ENCODE data around the gene ZNRD2. TPM values are rescaled to one million over a fixed set of nuclear protein-coding genes. Genes with fewer than 3 reads are reported as not detected.

Gene ZNRD2
- total RNA-seq, 1 donor from 2014 or later = 67.3 TPM

DNA sequence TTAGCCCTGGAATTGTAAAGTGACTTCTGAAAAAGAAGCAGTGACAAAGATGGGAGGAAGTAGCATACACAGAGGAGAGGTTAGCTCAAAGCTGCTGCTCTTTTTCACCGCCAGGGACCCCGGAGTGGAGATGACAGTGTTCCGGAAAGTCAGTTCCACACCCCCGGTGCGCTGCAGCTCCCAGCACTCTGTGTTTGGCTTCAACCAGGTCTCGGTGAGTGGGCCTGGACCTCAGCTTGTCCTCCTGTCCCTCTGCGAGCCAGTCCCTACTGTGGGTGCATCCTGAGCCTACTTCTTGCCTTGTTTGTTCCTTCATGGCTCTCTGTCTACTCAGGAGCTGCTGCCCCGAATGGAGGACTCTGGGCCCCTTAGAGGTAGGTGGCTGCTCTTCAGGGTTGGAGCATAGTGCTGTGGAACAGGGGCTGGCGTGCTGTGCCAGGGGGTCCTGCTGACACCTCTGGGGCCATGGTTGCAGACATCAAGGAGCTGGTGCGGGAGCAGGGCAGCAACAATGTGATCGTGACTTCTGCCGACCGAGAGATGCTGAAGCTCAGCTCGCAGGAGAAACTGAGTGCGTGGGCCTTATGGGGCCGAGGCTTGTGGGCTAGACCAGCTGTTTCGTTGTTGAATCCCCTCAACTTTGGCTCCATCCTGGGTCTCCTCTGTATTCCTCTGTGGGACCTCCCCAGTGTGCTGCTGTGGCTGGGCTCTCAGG lies 47.0 kb downstream of the ZNRD2 start:
- no peak overlapping the region for H3K4me3 ChIP-seq (ENCODE audit: low read depth, low read length)

GRCh38 chr11:65617990-65618751 lies 47.9 kb downstream of the ZNRD2 start:
- Histone ChIP-seq H3K36me3 (ENCODE audit: control insufficient read depth, insufficient read depth, low read length) (peaks cover 3% of the 10 kb centered on the region), H3K4me3 (ENCODE audit: low read depth, low read length) (no peak overlapping the region)
- TF ChIP-seq, protein P1, sequence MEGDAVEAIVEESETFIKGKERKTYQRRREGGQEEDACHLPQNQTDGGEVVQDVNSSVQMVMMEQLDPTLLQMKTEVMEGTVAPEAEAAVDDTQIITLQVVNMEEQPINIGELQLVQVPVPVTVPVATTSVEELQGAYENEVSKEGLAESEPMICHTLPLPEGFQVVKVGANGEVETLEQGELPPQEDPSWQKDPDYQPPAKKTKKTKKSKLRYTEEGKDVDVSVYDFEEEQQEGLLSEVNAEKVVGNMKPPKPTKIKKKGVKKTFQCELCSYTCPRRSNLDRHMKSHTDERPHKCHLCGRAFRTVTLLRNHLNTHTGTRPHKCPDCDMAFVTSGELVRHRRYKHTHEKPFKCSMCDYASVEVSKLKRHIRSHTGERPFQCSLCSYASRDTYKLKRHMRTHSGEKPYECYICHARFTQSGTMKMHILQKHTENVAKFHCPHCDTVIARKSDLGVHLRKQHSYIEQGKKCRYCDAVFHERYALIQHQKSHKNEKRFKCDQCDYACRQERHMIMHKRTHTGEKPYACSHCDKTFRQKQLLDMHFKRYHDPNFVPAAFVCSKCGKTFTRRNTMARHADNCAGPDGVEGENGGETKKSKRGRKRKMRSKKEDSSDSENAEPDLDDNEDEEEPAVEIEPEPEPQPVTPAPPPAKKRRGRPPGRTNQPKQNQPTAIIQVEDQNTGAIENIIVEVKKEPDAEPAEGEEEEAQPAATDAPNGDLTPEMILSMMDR (IDR thresholded peaks at IDR 0.05; ENCODE audit: insufficient read depth, low read length, poor library complexity, severe bottlenecking) = no peak

More for the DNA sequence above, 47.0 kb downstream of the ZNRD2 start:
- H3K27me3 ChIP-seq (ENCODE audit: control insufficient read depth, insufficient read depth, low read length) = no peaks in the 10 kb centered on the region
- DNase-seq (ENCODE audit: low read depth) = no peak
- peaks cover 3% of the 10 kb centered on the region for H3K36me3 ChIP-seq (ENCODE audit: control insufficient read depth, insufficient read depth, low read length)
- TF ChIP-seq, protein P1 (IDR thresholded peaks at IDR 0.05; ENCODE audit: insufficient read depth, low read length, poor library complexity, severe bottlenecking) = no peak

GRCh38 chr11:65618763-65619162 lies 48.5 kb downstream of the ZNRD2 start:
- DNase-seq (ENCODE audit: low read depth) = no peak
- Histone ChIP-seq H3K27me3 (ENCODE audit: control insufficient read depth, insufficient read depth, low read length) (no peaks in the 10 kb centered on the region), H3K4me3 (ENCODE audit: low read depth, low read length) (no peak overlapping the region), H3K36me3 (ENCODE audit: control insufficient read depth, insufficient read depth, low read length) (peaks cover 3% of the 10 kb centered on the region)
- TF ChIP-seq, protein P1 (IDR thresholded peaks at IDR 0.05; ENCODE audit: insufficient read depth, low read length, poor library complexity, severe bottlenecking) = no peak

More at GRCh38 chr11:65617990-65618751, 47.9 kb downstream of the ZNRD2 start:
- H3K27me3 ChIP-seq (ENCODE audit: control insufficient read depth, insufficient read depth, low read length) = no peaks in the 10 kb centered on the region
- no peak for DNase-seq (ENCODE audit: low read depth)

GRCh38 chr11:65619281-65619928 lies 49.1 kb downstream of the ZNRD2 start:
- Histone ChIP-seq H3K36me3 (ENCODE audit: control insufficient read depth, insufficient read depth, low read length) (peaks cover 3% of the 10 kb centered on the region), H3K27me3 (ENCODE audit: control insufficient read depth, insufficient read depth, low read length) (no peaks in the 10 kb centered on the region), H3K4me3 (ENCODE audit: low read depth, low read length) (no peak overlapping the region)
- DNase-seq (ENCODE audit: low read depth) = no peak
- TF ChIP-seq, protein P1 (IDR thresholded peaks at IDR 0.05; ENCODE audit: insufficient read depth, low read length, poor library complexity, severe bottlenecking) = no peak

GRCh38 chr11:65620666-65621065 lies 50.4 kb downstream of the ZNRD2 start:
- no peak for DNase-seq (ENCODE audit: low read depth)
- Histone ChIP-seq H3K4me3 (ENCODE audit: low read depth, low read length) (no peak overlapping the region), H3K36me3 (ENCODE audit: control insufficient read depth, insufficient read depth, low read length) (peaks cover 3% of the 10 kb centered on the region), H3K27me3 (ENCODE audit: control insufficient read depth, insufficient read depth, low read length) (no peaks in the 10 kb centered on the region)
- TF ChIP-seq, protein P1 (IDR thresholded peaks at IDR 0.05; ENCODE audit: insufficient read depth, low read length, poor library complexity, severe bottlenecking) = no peak
